DLD1 (cell line): Measurements from ENCODE around the gene C1orf56.

Experiments
- in situ Hi-C: cut with HindIII; loops from 2 replicates; pipeline ENCODE4 v1.10.0; 2017; ENCODE audit warnings: low sequenced_read_pairs

Gene C1orf56

DNA sequence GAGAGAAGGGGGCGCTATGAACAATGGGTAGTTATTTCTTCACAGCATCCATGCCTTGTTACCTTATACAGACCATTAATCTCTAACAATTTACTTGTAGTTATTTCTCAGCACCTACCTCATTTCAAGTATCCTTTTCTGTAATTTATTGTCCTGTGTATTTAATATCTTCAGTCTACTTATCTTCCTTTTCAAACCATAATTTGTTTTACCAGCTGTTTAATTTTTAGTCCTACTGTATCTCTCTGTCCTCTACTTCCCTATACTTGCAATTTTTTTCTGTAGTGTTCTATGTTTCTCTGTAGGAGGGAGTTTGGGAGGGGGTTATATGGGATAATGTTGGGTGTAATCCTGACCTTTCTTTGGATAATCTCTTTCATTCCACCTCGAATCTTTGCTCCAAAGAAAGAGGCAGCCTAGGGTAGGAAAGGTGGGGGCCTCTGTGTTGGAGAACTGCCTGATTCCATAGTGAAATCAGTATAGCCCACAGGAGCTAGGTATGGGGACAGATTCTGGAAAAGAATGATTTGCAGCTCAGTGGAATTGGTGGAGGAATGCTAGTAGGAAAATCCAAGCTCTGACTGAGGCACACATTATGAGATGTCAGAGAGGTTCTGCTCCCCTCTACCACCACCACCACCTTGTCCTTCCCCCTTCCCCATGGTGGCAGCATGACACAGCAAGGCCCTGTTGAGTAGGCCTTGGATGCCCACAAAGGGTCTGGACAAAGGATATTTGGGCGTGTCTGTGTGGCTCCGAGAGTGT is 13.3 kb downstream of the C1orf56 start:
- in situ Hi-C loops, result no loop called here

DNA sequence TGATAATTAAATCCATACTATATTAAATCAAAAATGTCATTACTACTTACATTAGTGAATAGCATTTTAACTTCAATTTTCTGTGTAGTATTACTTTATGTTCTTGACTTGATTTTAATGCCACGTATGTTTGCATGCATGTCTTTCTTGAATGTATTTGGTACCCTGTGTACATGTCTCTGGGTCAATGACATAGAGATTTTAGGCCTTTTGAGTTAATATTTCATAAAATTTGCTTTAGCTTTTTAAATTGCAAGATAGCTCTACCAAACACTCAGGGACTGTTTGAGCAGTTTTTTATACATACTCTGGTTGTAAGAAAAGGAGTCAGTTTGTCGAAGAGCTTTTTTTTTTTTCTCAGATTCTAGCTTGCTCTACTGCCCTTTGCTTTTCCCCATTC is 14.2 kb downstream of the C1orf56 start:
- in situ Hi-C loops, result no loop called here

DNA sequence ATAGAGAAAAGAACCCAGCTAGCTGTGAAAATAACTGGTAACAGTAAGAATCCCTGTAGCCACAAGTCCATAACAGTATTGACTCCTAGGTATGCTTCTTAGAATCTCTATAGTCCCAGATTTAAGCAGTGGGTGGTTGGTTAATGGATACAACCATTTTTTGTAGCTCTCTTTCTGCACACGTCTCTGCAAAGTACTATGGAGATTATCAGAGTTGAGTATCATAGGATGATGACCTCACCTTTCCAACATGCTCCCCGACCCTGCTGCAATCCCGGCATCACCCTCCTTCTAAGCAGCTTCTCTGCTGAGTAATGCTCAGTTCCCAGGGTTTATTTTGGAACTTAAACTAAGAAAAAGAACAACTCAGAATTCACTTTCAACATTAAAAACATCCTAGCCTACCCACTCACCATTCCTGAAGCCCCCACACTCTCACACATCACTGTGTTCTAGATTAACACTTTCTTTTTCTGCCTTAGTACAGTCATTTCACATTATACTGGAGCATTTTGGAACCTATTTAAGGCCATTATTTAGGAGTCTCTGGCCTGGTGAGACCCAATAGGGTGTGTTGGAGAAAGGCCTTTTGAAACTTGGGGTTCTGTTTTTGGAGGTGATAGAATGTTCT is 15.3 kb downstream of the C1orf56 start:
- in situ Hi-C loops, result no loop called here

DNA sequence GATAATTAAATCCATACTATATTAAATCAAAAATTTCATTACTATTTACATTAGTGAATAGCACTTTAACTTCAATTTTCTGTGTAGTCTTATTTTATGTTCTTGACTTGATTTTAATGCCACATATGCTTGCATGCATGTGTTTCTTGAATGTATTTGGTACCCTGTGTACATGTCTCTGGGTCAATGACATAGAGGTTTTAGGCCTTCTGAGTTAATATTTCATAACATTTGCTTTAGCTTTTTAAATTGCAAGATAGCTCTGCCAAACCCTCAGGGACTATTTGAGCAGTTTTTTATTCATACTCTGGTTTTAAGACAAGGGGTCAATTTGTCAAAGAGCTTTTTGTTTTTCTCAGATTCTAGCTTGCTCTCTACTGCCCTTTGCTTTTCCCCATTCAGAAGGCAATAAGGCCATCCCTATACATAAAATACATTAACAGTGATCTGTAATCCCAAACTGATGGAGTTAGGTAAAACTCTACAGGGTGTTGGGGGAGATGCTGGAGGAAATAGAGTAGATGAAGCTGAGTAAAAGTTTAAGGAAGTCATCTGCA is 17.6 kb downstream of the C1orf56 start:
- in situ Hi-C loops, result no loop called here

DNA sequence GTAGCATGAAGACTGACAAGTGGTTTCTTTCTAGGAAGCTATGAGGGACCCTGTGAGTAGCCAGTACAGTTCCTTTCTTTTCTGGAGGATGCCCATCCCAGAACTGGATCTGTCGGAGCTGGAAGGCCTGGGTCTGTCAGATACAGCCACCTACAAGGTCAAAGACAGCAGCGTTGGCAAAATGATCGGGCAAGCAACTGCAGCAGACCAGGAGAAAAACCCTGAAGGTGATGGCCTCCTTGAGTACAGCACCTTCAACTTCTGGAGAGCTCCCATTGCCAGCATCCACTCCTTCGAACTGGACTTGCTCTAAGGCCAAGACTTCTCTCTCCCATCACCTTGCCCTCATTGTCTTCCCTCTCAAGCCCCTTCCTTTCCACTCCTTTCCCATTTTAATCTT is 19.6 kb downstream of the C1orf56 start:
- in situ Hi-C loops, result no loop called here

DNA sequence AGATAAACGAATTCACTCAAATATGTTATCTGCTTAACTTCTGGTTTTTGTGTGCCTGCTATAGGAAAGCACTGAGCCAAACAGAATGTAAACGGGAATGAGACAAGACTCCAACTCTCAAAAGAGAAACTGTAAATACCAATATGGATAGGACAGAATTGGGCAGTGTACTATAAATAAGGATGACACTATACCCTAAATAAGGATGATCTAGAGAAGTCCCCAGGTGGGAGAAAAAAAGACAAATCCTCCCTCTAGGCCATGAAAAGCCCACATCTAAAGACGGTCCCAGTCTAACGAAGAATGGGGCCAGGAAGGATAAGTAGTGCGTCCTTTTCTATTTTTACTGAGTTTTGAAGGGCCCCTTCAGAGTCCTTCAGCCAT is 21.5 kb downstream of the C1orf56 start:
- in situ Hi-C loops, result no loop called here

DNA sequence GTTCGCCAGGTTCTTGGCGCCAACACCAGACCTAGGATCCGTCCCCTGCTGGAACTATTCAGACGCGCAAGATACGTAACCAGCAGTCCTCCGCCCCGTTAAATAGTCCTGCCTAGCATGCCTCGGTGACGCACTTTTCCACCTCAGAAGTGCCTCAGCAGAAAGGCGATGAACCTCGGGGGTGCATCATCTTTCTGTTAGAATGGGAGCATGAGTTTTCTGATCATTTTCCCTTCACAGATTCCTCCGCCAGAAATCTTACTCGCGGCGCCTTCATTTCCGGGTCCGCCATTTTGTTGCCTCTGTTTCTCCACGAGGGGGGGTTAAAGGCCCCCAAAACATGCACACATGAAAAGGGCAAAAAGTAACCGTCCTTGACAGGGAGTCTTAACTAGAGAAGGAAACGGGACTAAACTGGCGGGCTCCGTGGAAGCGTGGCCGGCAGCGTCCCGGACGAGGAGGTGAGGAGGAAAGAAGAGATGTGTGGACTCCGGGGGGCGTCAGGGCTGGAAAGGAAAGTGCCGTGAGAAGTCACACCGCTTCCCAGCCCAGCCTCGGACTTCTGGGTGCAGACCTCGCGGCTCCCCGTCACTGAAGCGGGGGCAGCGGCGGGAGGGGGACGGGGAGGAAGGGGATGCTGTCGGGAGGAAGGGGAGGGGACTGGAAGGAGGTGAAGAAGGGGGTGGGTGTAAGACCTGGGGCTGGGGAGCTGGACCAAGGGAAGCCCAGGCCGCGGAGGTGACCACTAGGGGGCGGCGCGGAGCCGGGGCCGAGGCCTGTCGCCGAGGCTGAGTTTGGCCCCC is 23.1 kb downstream of the C1orf56 start, which contains the start of gene GABPB2:
Gene GABPB2, plus strand, starts transcription at position 288 of the 803 bp plus-strand sequence. CDS start 17,429 bp downstream, outside the sequence.
- in situ Hi-C loops, result no loop called here

DNA sequence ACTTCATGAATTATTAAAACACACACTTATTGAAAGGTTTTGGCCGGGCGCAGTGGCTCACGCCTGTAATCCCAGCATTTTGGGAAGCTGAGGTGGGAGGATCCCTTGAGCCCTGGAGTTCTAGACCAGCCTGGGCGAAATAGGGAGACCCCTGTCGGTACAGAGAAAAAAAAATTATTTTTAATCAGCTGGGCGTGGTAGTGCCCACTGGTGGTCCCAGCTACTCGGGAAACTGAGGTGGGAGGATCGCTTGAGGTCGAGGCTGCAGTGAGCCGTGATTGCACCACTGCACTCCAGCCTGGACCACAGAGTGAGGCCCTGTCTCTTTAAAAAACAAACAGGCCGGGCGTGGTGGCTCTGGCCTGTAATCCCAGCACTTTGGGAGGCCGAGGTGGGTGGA is 24.7 kb downstream of the C1orf56 start:
- in situ Hi-C loops, result no loop called here

DNA sequence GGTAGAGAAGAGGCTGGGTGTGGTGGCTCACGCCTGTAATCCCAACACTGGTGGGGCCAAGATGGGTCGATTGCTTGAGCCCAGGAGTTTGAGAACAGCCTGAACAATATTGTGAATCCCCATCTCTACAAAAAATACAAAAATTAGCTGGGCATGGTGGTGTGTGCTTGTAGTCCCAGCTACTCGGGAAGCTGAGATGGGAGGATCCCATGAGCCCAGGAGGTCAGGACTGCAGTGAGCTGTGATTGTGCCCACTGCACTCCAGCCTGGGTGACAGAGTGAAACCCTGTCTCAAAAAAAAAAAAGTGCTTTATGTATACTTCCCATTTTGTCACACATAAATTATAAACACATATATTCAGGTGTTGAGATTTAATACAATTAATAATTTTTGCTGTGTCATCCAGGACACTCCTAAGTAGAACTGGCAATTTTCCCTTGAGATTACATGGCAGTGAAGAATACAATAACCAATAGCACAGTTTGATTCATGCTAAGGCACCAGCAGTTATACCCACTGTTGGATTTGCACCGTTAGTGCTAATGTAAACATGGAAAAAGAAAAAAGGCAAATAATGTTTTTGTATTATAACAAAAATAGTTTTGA is 38.5 kb downstream of the C1orf56 start:
- in situ Hi-C loops, result no loop called here

DNA sequence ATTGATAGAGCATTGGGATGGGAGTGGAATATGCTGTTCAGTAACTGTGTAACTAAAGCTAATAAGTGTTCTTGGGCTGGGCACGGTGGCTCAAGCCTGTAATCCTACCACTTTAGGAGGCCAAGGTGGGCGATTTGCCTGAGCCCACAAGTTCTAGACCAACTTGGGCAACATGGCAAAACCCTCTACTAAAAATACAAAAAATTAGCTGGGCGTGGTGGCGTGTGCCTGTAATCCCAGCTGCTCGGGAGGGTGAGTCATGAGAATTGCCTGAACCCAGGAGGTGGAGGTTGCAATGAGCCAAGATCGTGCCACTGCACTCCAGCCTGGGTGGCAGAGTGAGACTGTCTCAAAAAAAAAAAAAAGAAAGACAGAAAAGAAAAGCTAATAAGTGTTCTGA is 49.9 kb downstream of the C1orf56 start:
- in situ Hi-C loops, result loop anchor here (5.0 kb wide), 1 partner anchor 35 kb away; no protein-coding TSS in a partner anchor

DNA sequence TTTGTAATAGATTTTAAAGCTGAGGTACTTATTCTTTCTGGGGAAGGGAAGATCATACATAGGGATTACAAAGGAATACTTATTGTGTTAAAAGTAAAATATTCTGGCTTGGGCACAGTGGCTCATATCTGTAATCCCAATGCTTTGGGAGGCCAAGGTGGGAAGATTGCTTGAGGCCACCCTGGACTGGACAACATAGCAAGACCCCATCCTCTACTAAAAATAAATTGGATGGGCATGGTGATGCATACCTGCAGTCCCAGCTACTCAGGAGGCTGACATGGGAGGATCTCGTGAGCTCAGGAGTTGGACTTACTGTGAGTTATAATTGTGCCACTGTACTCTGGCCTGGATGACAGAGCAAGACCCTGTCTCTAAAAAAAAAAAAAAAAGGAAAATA is 50.6 kb downstream of the C1orf56 start:
- in situ Hi-C loops, result loop anchor here (5.0 kb wide), 1 partner anchor 34 kb away; no protein-coding TSS in a partner anchor
